ENCODE results near the gene CFAP46. TPM values are rescaled to one million over a fixed set of nuclear protein-coding genes. Genes with fewer than 3 reads are reported as not detected.

CFAP46 gene
- total RNA-seq, 2 experiments from 2014 or later: 0.07 TPM; not detected in 1

GRCh38 chr10:132817701-132818211 is 124.6 kb downstream of the CFAP46 start:
- ChIA-PET CTCF (no interaction called here), POLR2A (no interaction called here)
- H3K9me3 Mint-ChIP-seq: no peaks in the 10 kb centered on the region
- H3K4me1 Mint-ChIP-seq (ENCODE audit: low read depth): no peaks in the 10 kb centered on the region
- no peak for DNase-seq
- no peaks in the 10 kb centered on the region for H3K36me3 Mint-ChIP-seq
- H3K27me3 Mint-ChIP-seq: peaks cover 6% of the 10 kb centered on the region
- intact Hi-C loops (cut with micrococcal nuclease): no loop called here
- H3K27ac Mint-ChIP-seq: no peak overlapping the region
- H3K4me3 Mint-ChIP-seq: no peak overlapping the region

- no peaks in the 10 kb centered on the region for H3K4me1 Mint-ChIP-seq (ENCODE audit: low read depth)
- POLR2A ChIA-PET: no interaction called here
Observed at GRCh38 chr10:132816718-132817117, 125.7 kb downstream of the CFAP46 start.

GRCh38 chr10:132815168-132815857 is 127.1 kb downstream of the CFAP46 start:
- ChIA-PET POLR2A (no interaction called here), CTCF (no interaction called here)
- intact Hi-C loops (cut with micrococcal nuclease): no loop called here

More at GRCh38 chr10:132816718-132817117, 125.7 kb downstream of the CFAP46 start:
- Mint-ChIP-seq H3K9me3 (no peaks in the 10 kb centered on the region), H3K27ac (no peak overlapping the region), H3K36me3 (no peaks in the 10 kb centered on the region), H3K4me3 (no peak overlapping the region), H3K27me3 (peaks cover 6% of the 10 kb centered on the region)
- CTCF ChIA-PET: no interaction called here
- no peak for DNase-seq
- intact Hi-C loops (cut with micrococcal nuclease): no loop called here

GRCh38 chr10:132814469-132814856 is 127.9 kb downstream of the CFAP46 start:
- Mint-ChIP-seq H3K4me1 (ENCODE audit: low read depth) (no peaks in the 10 kb centered on the region), H3K4me3 (no peak overlapping the region), H3K27ac (no peak overlapping the region), H3K9me3 (no peaks in the 10 kb centered on the region), H3K27me3 (peaks cover 6% of the 10 kb centered on the region), H3K36me3 (no peaks in the 10 kb centered on the region)
- ChIA-PET CTCF (no interaction called here), POLR2A (no interaction called here)
- no peak for DNase-seq
- intact Hi-C loops (cut with micrococcal nuclease): no loop called here

More at GRCh38 chr10:132815168-132815857, 127.1 kb downstream of the CFAP46 start:
- no peaks in the 10 kb centered on the region for H3K9me3 Mint-ChIP-seq
- no peak overlapping the region for H3K4me3 Mint-ChIP-seq
- H3K27ac Mint-ChIP-seq: no peak overlapping the region
- H3K36me3 Mint-ChIP-seq: no peaks in the 10 kb centered on the region
- DNase-seq: no peak
- H3K27me3 Mint-ChIP-seq: peaks cover 6% of the 10 kb centered on the region
- no peaks in the 10 kb centered on the region for H3K4me1 Mint-ChIP-seq (ENCODE audit: low read depth)

- no peak overlapping the region for H3K27ac Mint-ChIP-seq
- no peaks in the 10 kb centered on the region for H3K36me3 Mint-ChIP-seq
- ChIA-PET POLR2A (no interaction called here), CTCF (no interaction called here)
- H3K27me3 Mint-ChIP-seq: peaks cover 6% of the 10 kb centered on the region
- no peak overlapping the region for H3K4me3 Mint-ChIP-seq
- H3K9me3 Mint-ChIP-seq: no peaks in the 10 kb centered on the region
- H3K4me1 Mint-ChIP-seq (ENCODE audit: low read depth): no peaks in the 10 kb centered on the region
- no peak for DNase-seq
- intact Hi-C loops (cut with micrococcal nuclease): no loop called here
Observed at GRCh38 chr10:132813560-132814468, 128.6 kb downstream of the CFAP46 start.

GRCh38 chr10:132813001-132813401 is 129.4 kb downstream of the CFAP46 start:
- H3K4me3 Mint-ChIP-seq: no peak overlapping the region

GRCh38 chr10:132812520-132812919 is 129.8 kb downstream of the CFAP46 start:
- no peak for DNase-seq
- H3K36me3 Mint-ChIP-seq: no peaks in the 10 kb centered on the region
- H3K27ac Mint-ChIP-seq: no peak overlapping the region
- H3K4me3 Mint-ChIP-seq: no peak overlapping the region
- intact Hi-C loops (cut with micrococcal nuclease): no loop called here
- ChIA-PET CTCF (no interaction called here), POLR2A (no interaction called here)
- H3K4me1 Mint-ChIP-seq (ENCODE audit: low read depth): no peaks in the 10 kb centered on the region
- H3K9me3 Mint-ChIP-seq: no peaks in the 10 kb centered on the region
- H3K27me3 Mint-ChIP-seq: peaks cover 6% of the 10 kb centered on the region

More at GRCh38 chr10:132813001-132813401, 129.4 kb downstream of the CFAP46 start:
- Mint-ChIP-seq H3K4me1 (ENCODE audit: low read depth) (no peaks in the 10 kb centered on the region), H3K27ac (no peak overlapping the region), H3K36me3 (no peaks in the 10 kb centered on the region), H3K27me3 (peaks cover 6% of the 10 kb centered on the region), H3K9me3 (no peaks in the 10 kb centered on the region)
- intact Hi-C loops (cut with micrococcal nuclease): no loop called here
- ChIA-PET CTCF (no interaction called here), POLR2A (no interaction called here)
- no peak for DNase-seq

GRCh38 chr10:132811891-132812481 is 130.4 kb downstream of the CFAP46 start:
- H3K36me3 Mint-ChIP-seq: no peaks in the 10 kb centered on the region
- H3K27ac Mint-ChIP-seq: no peak overlapping the region
- DNase-seq: no peak
- intact Hi-C loops (cut with micrococcal nuclease): no loop called here
- peaks cover 4% of the 10 kb centered on the region for H3K27me3 Mint-ChIP-seq
- ChIA-PET CTCF (no interaction called here), POLR2A (no interaction called here)
- H3K4me3 Mint-ChIP-seq: no peak overlapping the region
- H3K9me3 Mint-ChIP-seq: no peaks in the 10 kb centered on the region
- no peaks in the 10 kb centered on the region for H3K4me1 Mint-ChIP-seq (ENCODE audit: low read depth)

GRCh38 chr10:132810807-132811700 is 131.3 kb downstream of the CFAP46 start:
- Mint-ChIP-seq H3K9me3 (no peaks in the 10 kb centered on the region), H3K27ac (no peak overlapping the region), H3K4me3 (no peak overlapping the region), H3K36me3 (no peaks in the 10 kb centered on the region), H3K4me1 (ENCODE audit: low read depth) (no peaks in the 10 kb centered on the region), H3K27me3 (no peaks in the 10 kb centered on the region)
- intact Hi-C loops (cut with micrococcal nuclease): no loop called here
- POLR2A ChIA-PET: no interaction called here
- no peak for DNase-seq
- CTCF ChIA-PET: no interaction called here

- DNase-seq: no peak
- POLR2A ChIA-PET: no interaction called here
- no peaks in the 10 kb centered on the region for H3K4me1 Mint-ChIP-seq (ENCODE audit: low read depth)
- H3K9me3 Mint-ChIP-seq: no peaks in the 10 kb centered on the region
- H3K4me3 Mint-ChIP-seq: no peak overlapping the region
- intact Hi-C loops (cut with micrococcal nuclease): no loop called here
- H3K36me3 Mint-ChIP-seq: no peaks in the 10 kb centered on the region
- no peak overlapping the region for H3K27ac Mint-ChIP-seq
- CTCF ChIA-PET: no interaction called here
- H3K27me3 Mint-ChIP-seq: no peaks in the 10 kb centered on the region
Observed at GRCh38 chr10:132810141-132810806, 132.1 kb downstream of the CFAP46 start.

GRCh38 chr10:132809232-132810140 is 132.9 kb downstream of the CFAP46 start:
- H3K27ac Mint-ChIP-seq: no peak overlapping the region
- intact Hi-C loops (cut with micrococcal nuclease): no loop called here
- DNase-seq: no peak
- H3K4me1 Mint-ChIP-seq (ENCODE audit: low read depth): no peaks in the 10 kb centered on the region
- no peaks in the 10 kb centered on the region for H3K36me3 Mint-ChIP-seq
- H3K27me3 Mint-ChIP-seq: no peaks in the 10 kb centered on the region
- ChIA-PET POLR2A (no interaction called here), CTCF (no interaction called here)
- H3K9me3 Mint-ChIP-seq: no peaks in the 10 kb centered on the region
- H3K4me3 Mint-ChIP-seq: no peak overlapping the region
